ENCODE measurements around the gene BMPER.

GRCh38 chr7:33946094-33946699 is 40.9 kb downstream of the BMPER start:
- no peak for TF ChIP-seq CTCF (conservative IDR thresholded peaks at IDR 0.05; ENCODE audit: low read depth, low read length)
- no peak for TF ChIP-seq EZH2 (IDR thresholded peaks at IDR 0.05; ENCODE audit: borderline replicate concordance, low read depth, low read length, poor library complexity, severe bottlenecking)
